ENCODE measurements around the gene FAM3D.

FAM3D gene

GRCh38 chr3:58656631-58657030 lies 9.9 kb downstream of the FAM3D start:
- no peak for DNase-seq (ENCODE audit: low read depth, low spot score)

GRCh38 chr3:58654466-58654865 lies 12.1 kb downstream of the FAM3D start:
- DNase-seq (ENCODE audit: low read depth, low spot score), result no peak

- DNase-seq (ENCODE audit: low read depth, low spot score), result no peak
Observed at GRCh38 chr3:58652624-58653023, 13.9 kb downstream of the FAM3D start.

- no peak for DNase-seq (ENCODE audit: low read depth, low spot score)
Observed at GRCh38 chr3:58651276-58651675, 15.3 kb downstream of the FAM3D start.

GRCh38 chr3:58647381-58648141 lies 19.0 kb downstream of the FAM3D start:
- no peak for DNase-seq (ENCODE audit: low read depth, low spot score)

- DNase-seq (ENCODE audit: low read depth, low spot score), result no peak
Observed at GRCh38 chr3:58646503-58646902, 20.1 kb downstream of the FAM3D start.

- no peak for DNase-seq (ENCODE audit: low read depth, low spot score)
Observed at GRCh38 chr3:58645726-58646125, 20.8 kb downstream of the FAM3D start.

GRCh38 chr3:58642846-58643245 lies 23.7 kb downstream of the FAM3D start:
- DNase-seq (ENCODE audit: low read depth, low spot score), result no peak

- DNase-seq (ENCODE audit: low read depth, low spot score), result no peak
Observed at GRCh38 chr3:58640700-58641372, 25.7 kb downstream of the FAM3D start.

- no peak for DNase-seq (ENCODE audit: low read depth, low spot score)
Observed at GRCh38 chr3:58639842-58640241, 26.7 kb downstream of the FAM3D start.

GRCh38 chr3:58639001-58639400 lies 27.6 kb downstream of the FAM3D start:
- DNase-seq (ENCODE audit: low read depth, low spot score), result no peak

- no peak for DNase-seq (ENCODE audit: low read depth, low spot score)
Observed at GRCh38 chr3:58638591-58638990, 28.0 kb downstream of the FAM3D start.

GRCh38 chr3:58637509-58637908 lies 29.1 kb downstream of the FAM3D start:
- DNase-seq (ENCODE audit: low read depth, low spot score), result no peak

- DNase-seq (ENCODE audit: low read depth, low spot score), result no peak
Observed at GRCh38 chr3:58635371-58636285, 30.9 kb downstream of the FAM3D start.

- no peak for DNase-seq (ENCODE audit: low read depth, low spot score)
Observed at GRCh38 chr3:58633157-58633865, 33.3 kb downstream of the FAM3D start.

GRCh38 chr3:58631742-58632141 lies 34.8 kb downstream of the FAM3D start:
- no peak for DNase-seq (ENCODE audit: low read depth, low spot score)

- no peak for DNase-seq (ENCODE audit: low read depth, low spot score)
Observed at GRCh38 chr3:58630710-58631092, 35.9 kb downstream of the FAM3D start.

- no peak for DNase-seq (ENCODE audit: low read depth, low spot score)
Observed at GRCh38 chr3:58630076-58630709, 36.4 kb downstream of the FAM3D start.

- no peak for DNase-seq (ENCODE audit: low read depth, low spot score)
Observed at GRCh38 chr3:58629629-58630028, 36.9 kb downstream of the FAM3D start.

- DNase-seq (ENCODE audit: low read depth, low spot score), result peak; percentile 89
Observed at GRCh38 chr3:58628823-58629562, 37.6 kb downstream of the FAM3D start.
